Peyer's patch (tissue), 4 donors: ENCODE measurements around the gene HADHA. TPM values are rescaled to one million over a fixed set of nuclear protein-coding genes. Genes with fewer than 3 reads are reported as not detected.

ENCODE experiments used
- DNase-seq, 3 donors: peaks; one replicate each; pipeline ENCODE4 v3.0.0-alpha.2; 2017 to 2019
- H3K27ac ChIP-seq, 4 donors: fragments of 200-600 bp; sonication (generic); one replicate each; pipeline ENCODE4 v1.5.1; 2016 to 2019
- H3K27me3 ChIP-seq, 2 donors: fragments of 200-600 bp; sonication (generic); one replicate each; pipeline ENCODE4 v1.5.1; 2019
- H3K36me3 ChIP-seq, 3 donors: fragments of 200-600 bp; sonication (generic); one replicate each; pipeline ENCODE4 v1.5.1; 2016 to 2019
- H3K4me1 ChIP-seq, 4 donors: fragments of 200-600 bp; sonication (generic); one replicate each; pipeline ENCODE4 v1.5.1; 2016 to 2019
- H3K4me3 ChIP-seq, 4 donors: fragments of 200-600 bp; sonication (generic); 1 replicate in 3 of 4; 2 replicates in 1 of 4; pipeline ENCODE4 v1.5.1; 2016 to 2019; ENCODE audit warnings: mild to moderate bottlenecking in 1 of 4
- H3K9me3 ChIP-seq, 4 donors: fragments of 200-600 bp; sonication (generic); one replicate each; pipeline ENCODE4 v1.5.1; 2016 to 2019; ENCODE audit warnings: mild to moderate bottlenecking in 1 of 4
- POLR2A ChIP-seq, 2 donors: fragments of 450-650 bp; IDR thresholded peaks; one replicate each; pipeline ENCODE4 v1.5.1; 2017; ENCODE audit warnings: antibody characterized with exemption in 2 of 2, mild to moderate bottlenecking in 2 of 2, moderate library complexity in 2 of 2
- total RNA-seq, 4 donors: library from RNA; depleted of rRNA; stranded (reverse); fragments of >200 nt; gene quantifications; one replicate each; pipeline ENCODE4 v1.1.0, GENCODE V29; 2016
- TF ChIP-seq, protein P1 (sequence below), 6 experiments: fragments of 450-650 bp in 4 of 6; fragments of 200-600 bp in 2 of 6; sonication (generic) in 1 of 6; IDR thresholded peaks; one replicate each; pipeline ENCODE4 v1.5.1; 2017 to 2019; ENCODE audit warnings: antibody characterized with exemption in 6 of 6, mild to moderate bottlenecking in 3 of 6, moderate library complexity in 1 of 6

The HADHA gene
- total RNA-seq, 4 donors from 2014 or later = 105 to 438 (median 267) TPM

DNA sequence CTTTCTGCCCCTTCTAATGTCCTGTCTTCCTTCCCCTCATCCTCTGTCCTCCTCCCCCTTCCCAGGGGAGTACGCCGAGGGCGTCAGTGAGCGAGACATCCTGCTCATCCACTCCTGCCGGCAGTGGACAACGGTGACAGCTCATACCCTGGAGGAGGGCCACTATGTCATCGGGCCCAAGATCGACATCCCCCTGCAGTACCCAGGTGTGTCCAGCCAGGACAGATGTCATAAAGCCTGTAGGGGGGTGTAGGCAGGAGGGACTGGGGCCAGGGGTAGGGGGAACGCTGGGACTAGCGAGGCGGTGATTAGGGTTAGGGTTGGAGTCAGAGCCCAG, 68.2 kb downstream of the HADHA start:
- no peak overlapping the region for H3K4me3 ChIP-seq
- peaks cover 0 to 12% (median 10%) of the 10 kb centered on the region in 4 donors for H3K4me1 ChIP-seq
- TF ChIP-seq, protein P1, sequence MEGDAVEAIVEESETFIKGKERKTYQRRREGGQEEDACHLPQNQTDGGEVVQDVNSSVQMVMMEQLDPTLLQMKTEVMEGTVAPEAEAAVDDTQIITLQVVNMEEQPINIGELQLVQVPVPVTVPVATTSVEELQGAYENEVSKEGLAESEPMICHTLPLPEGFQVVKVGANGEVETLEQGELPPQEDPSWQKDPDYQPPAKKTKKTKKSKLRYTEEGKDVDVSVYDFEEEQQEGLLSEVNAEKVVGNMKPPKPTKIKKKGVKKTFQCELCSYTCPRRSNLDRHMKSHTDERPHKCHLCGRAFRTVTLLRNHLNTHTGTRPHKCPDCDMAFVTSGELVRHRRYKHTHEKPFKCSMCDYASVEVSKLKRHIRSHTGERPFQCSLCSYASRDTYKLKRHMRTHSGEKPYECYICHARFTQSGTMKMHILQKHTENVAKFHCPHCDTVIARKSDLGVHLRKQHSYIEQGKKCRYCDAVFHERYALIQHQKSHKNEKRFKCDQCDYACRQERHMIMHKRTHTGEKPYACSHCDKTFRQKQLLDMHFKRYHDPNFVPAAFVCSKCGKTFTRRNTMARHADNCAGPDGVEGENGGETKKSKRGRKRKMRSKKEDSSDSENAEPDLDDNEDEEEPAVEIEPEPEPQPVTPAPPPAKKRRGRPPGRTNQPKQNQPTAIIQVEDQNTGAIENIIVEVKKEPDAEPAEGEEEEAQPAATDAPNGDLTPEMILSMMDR (IDR thresholded peaks at IDR 0.05) = no peak
- no peak for TF ChIP-seq POLR2A (IDR thresholded peaks at IDR 0.05)
- H3K36me3 ChIP-seq = no peaks in the 10 kb centered on the region
- peaks cover 0 to 16% of the 10 kb centered on the region in 2 donors for H3K27me3 ChIP-seq
- DNase-seq = no peak
- no peaks in the 10 kb centered on the region for H3K9me3 ChIP-seq
- H3K27ac ChIP-seq = no peak overlapping the region

DNA sequence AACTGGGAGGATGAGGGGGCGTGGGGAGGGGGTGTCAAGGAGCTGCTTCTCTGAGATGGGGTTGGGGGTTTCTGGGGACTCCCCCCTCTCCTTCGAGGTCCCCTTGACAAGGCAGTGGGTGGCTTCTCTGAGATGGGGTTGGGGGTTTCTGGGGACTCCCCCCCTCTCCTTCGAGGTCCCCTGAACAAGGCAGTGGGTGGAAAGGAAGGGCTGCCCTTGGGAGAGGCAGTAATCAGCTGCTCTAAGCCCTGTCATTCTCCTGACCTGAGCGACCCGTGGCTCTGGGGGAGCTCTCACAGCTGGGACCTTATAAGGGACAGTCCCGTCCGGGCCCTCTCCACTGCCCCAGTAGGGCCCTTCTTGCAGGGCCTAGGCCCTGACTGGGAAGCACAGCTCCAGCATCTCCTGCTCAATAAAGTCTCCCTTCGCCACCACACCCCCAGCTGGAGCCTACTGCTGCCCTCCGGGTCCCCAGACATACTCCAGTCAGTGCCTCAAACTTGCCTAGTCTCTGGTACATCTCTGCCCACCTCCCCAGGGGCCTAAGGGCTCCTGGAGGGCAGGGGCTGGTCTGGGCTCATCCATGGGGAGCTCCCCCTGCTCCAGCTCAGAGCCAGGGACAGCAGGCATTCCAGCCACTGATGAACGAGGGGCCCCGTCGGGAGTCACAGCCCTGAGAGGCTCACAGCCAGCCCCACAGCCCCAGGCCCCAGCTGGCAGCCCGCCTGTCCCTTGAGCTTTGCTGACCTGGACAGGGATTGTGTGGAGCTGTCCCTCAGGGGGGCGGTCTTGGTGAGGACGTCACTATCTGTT, 68.8 kb downstream of the HADHA start:
- DNase-seq = peak in 1 of 3 donors; percentile 41
- Histone ChIP-seq H3K27ac (no peak overlapping the region), H3K36me3 (no peaks in the 10 kb centered on the region), H3K9me3 (no peaks in the 10 kb centered on the region), H3K4me3 (no peak overlapping the region), H3K4me1 (peaks cover 0 to 12% (median 10%) of the 10 kb centered on the region in 4 donors), H3K27me3 (peaks cover 0 to 16% of the 10 kb centered on the region in 2 donors)
- TF ChIP-seq, protein P1 (IDR thresholded peaks at IDR 0.05) = no peak
- no peak for TF ChIP-seq POLR2A (IDR thresholded peaks at IDR 0.05)

DNA sequence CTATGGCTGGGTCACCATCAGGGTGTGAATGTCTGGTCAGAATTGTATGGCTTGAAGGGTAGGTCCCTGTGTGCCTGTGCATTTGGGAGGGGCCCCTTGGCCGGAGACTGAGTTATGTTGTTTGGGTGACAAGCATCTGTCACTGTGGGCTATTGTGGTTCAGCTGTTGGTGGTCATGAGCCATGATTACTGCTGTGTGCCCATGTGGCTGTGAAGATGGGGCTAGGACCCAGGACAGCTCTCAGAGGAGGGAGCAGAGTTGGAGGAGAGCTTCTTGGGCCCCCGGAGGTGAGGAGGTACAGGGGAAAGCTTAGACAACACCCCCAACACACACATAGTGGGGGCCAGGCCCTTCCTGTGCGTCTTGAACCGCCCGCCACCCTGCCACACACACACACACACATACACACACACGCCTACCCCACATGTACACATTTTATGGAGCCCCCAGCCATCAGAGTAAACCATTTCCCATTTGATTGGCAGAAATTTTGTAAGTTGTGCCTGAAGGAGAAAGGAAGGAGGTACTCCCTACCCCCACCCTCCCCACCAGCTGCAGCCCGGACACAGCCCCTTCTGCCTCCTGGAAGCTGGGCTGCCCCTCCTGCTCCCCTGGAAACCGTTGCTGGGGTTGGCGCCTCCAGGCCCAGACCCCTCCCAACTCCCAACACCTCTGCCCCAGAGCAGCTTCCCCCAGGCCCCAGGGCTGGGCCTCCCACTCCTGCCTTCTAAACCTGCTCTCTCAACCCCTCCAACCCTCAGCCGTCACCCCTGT, 69.6 kb downstream of the HADHA start:
- H3K4me1 ChIP-seq = peaks cover 0 to 12% (median 10%) of the 10 kb centered on the region in 4 donors
- H3K4me3 ChIP-seq = no peak overlapping the region
- no peaks in the 10 kb centered on the region for H3K36me3 ChIP-seq
- TF ChIP-seq POLR2A (IDR thresholded peaks at IDR 0.05) = no peak
- TF ChIP-seq, protein P1 (IDR thresholded peaks at IDR 0.05) = no peak
- H3K27ac ChIP-seq = no peak overlapping the region
- H3K9me3 ChIP-seq = no peaks in the 10 kb centered on the region
- peak in 1 of 3 donors; percentile 37 for DNase-seq
- peaks cover 0 to 16% of the 10 kb centered on the region in 2 donors for H3K27me3 ChIP-seq

DNA sequence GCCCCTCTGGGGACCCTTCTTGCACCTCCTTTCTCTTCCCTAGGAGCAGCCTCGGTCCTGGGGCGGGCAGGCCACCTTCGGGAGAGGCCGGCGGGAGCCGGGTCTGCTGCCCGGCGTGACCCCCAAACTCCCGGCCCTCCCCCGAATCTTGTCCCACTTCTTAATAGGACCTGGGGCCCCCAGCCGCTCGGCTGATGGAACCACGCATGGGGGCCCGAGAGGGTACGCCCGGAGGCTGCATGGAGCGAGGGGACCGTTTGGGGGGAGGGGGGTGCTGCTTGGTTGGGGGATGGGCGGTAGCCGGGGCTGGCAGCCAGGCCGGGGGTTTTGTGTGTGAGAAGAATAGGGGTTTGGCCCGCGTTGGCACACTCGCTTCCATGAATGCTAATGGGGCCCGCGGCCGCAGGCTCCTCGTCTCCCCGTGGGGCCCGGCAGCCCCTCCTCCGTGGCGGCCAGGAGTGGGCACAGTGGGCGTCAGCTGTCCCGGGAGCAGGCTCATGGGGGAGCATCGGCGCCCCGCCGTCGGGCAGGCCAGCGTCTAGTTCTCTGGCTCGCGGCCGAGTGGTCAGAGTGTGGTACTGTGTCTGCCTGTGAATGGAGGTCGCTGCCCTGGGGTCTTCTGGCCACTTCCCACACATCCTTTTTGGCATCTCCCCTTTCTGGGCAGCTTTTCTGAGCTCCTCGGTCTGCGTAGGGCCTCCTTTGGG, 70.5 kb downstream of the HADHA start:
- DNase-seq = peak in 1 of 3 donors; percentile 43
- Histone ChIP-seq H3K27me3 (peaks cover 0 to 16% of the 10 kb centered on the region in 2 donors), H3K4me1 (peaks cover 0 to 12% (median 9%) of the 10 kb centered on the region in 4 donors), H3K4me3 (peak overlapping the region in 3 of 4 donors; percentile 51 to 54 (median 53)), H3K27ac (no peak overlapping the region), H3K36me3 (no peaks in the 10 kb centered on the region), H3K9me3 (no peaks in the 10 kb centered on the region)
- TF ChIP-seq POLR2A (IDR thresholded peaks at IDR 0.05) = no peak
- TF ChIP-seq, protein P1 (IDR thresholded peaks at IDR 0.05) = no peak
